Bronchial epithelial cell (primary cell): ENCODE results near the gene ETNK2. TPM values are rescaled to one million over a fixed set of nuclear protein-coding genes. Genes with fewer than 3 reads are reported as not detected.

Experiments used
- DNase-seq: peaks from one replicate; pipeline ENCODE4 v3.0.0-alpha.2; 2010; ENCODE audit warnings: low read depth
- FAIRE-seq: peaks from 2 replicates; lab custom pipeline; 2011; peaks lifted over from hg19 to GRCh38; lab: Jason Lieb, UNC
- H3K27me3 ChIP-seq: 2 replicates; pipeline ENCODE4 v1.5.1; 2011; ENCODE audit warnings: low read length; ENCODE audit not compliant: control insufficient read depth, insufficient read depth
- H3K36me3 ChIP-seq: 2 replicates; pipeline ENCODE4 v1.5.1; 2011; ENCODE audit warnings: low read length; ENCODE audit not compliant: control insufficient read depth, insufficient read depth
- H3K4me3 ChIP-seq: 2 replicates; pipeline ENCODE4 v1.5.1; 2011; ENCODE audit warnings: mild to moderate bottlenecking, low read depth, low read length, control low read depth
- CTCF ChIP-seq: IDR thresholded peaks from 2 replicates; pipeline ENCODE4 v1.5.1; 2011; ENCODE audit warnings: mild to moderate bottlenecking, moderate library complexity, low read length, control low read depth, inconsistent platforms; ENCODE audit not compliant: insufficient read depth, severe bottlenecking
- total RNA-seq: library from RNA; depleted of rRNA; stranded (reverse); fragments of >200 nt; gene quantifications from 2 replicates; pipeline ENCODE4 v1.2.1, GENCODE V29; 2014

Gene ETNK2
- total RNA-seq, 1 donor from 2014 or later = 58.7 TPM

GRCh38 chr1:204142032-204142974 is 9.5 kb downstream of the ETNK2 start:
- DNase-seq (no peak), FAIRE-seq (peak; percentile 82)
- no peak for TF ChIP-seq CTCF
- no peaks in the 10 kb centered on the region for H3K27me3 ChIP-seq
- peaks cover 10% of the 10 kb centered on the region for H3K36me3 ChIP-seq
- H3K4me3 ChIP-seq = no peak overlapping the region

GRCh38 chr1:204141131-204141530 is 10.7 kb downstream of the ETNK2 start:
- Histone ChIP-seq H3K4me3 (no peak overlapping the region), H3K36me3 (peaks cover 11% of the 10 kb centered on the region), H3K27me3 (no peaks in the 10 kb centered on the region)
- DNase-seq (no peak), FAIRE-seq (no peak)
- TF ChIP-seq CTCF = no peak

- TF ChIP-seq CTCF = no peak
- DNase-seq (no peak), FAIRE-seq (no peak)
- Histone ChIP-seq H3K4me3 (no peak overlapping the region), H3K27me3 (no peaks in the 10 kb centered on the region), H3K36me3 (peaks cover 7% of the 10 kb centered on the region)
Measured at GRCh38 chr1:204139952-204140351, 11.9 kb downstream of the ETNK2 start.

- peaks cover 12% of the 10 kb centered on the region for H3K36me3 ChIP-seq
- FAIRE-seq = no peak
- TF ChIP-seq CTCF = no peak
Measured at GRCh38 chr1:204139088-204139487, 12.8 kb downstream of the ETNK2 start.

GRCh38 chr1:204136814-204137213 is 15.0 kb downstream of the ETNK2 start:
- TF ChIP-seq CTCF = no peak

More at GRCh38 chr1:204139088-204139487, 12.8 kb downstream of the ETNK2 start:
- Histone ChIP-seq H3K27me3 (no peaks in the 10 kb centered on the region), H3K4me3 (no peak overlapping the region)
- no peak for DNase-seq

More at GRCh38 chr1:204136814-204137213, 15.0 kb downstream of the ETNK2 start:
- H3K4me3 ChIP-seq = no peak overlapping the region
- H3K36me3 ChIP-seq = peaks cover 10% of the 10 kb centered on the region
- FAIRE-seq (no peak), DNase-seq (no peak)
- H3K27me3 ChIP-seq = no peaks in the 10 kb centered on the region
